Spinal cord (tissue), 10 donors: ENCODE measurements around the gene SNX18. TPM values are rescaled to one million over a fixed set of nuclear protein-coding genes. Genes with fewer than 3 reads are reported as not detected.
A peak's percentile ranks its signal among the peaks of the same experiment; 100 is the strongest.

ENCODE experiments used
- DNase-seq, 6 donors: peaks; one replicate each; pipeline versions ENCODE4 v3.0.0 to v3.0.0-alpha.2; 2013 to 2015; ENCODE audit warnings: low spot score in 6 of 6, low read depth in 4 of 6
- H3K27ac ChIP-seq: one replicate; pipeline ENCODE4 v1.5.1; 2013; ENCODE audit warnings: low read depth, low read length, control low read depth
- H3K27me3 ChIP-seq: one replicate; pipeline ENCODE4 v1.6.1; 2013; ENCODE audit warnings: low read length; ENCODE audit not compliant: control insufficient read depth, insufficient read depth
- H3K36me3 ChIP-seq: one replicate; pipeline ENCODE4 v1.6.1; 2013; ENCODE audit warnings: low read length; ENCODE audit not compliant: control insufficient read depth, insufficient read depth
- H3K4me1 ChIP-seq: one replicate; pipeline ENCODE4 v1.6.1; 2013; ENCODE audit warnings: low read length; ENCODE audit not compliant: control insufficient read depth, insufficient read depth
- H3K4me3 ChIP-seq: one replicate; pipeline ENCODE4 v1.5.1; 2013; ENCODE audit warnings: low read depth, low read length, control low read depth
- H3K9me3 ChIP-seq: one replicate; pipeline ENCODE4 v1.6.1; 2013; ENCODE audit warnings: low read length; ENCODE audit not compliant: control insufficient read depth, insufficient read depth
- whole genome bisulfite sequencing: methylation state at CpG from one replicate; pipeline ENCODE4 v1.1.5; 2013; ENCODE audit warnings: missing lambda C conversion rate; ENCODE audit not compliant: insufficient coverage; 5-methylcytosine and 5-hydroxymethylcytosine counted together
- polyA plus RNA-seq, 2 donors: library from polyadenylated mRNA; unstranded; fragments of 120-200 nt; gene quantifications; one replicate each; pipeline ENCODE4 v1.2.1, GENCODE V29; 2013; ENCODE audit not compliant: insufficient read length in 2 of 2
- total RNA-seq, 2 donors: library from RNA; depleted of rRNA in 1 of 2; stranded (reverse); fragments of 120-200 nt in 1 of 2; fragments of >200 nt in 1 of 2; gene quantifications; one replicate each; pipeline versions ENCODE4 v1.2.3 to v1.2.4, GENCODE V29; 2013 to 2014
- donor health status: healthy.

SNX18 gene
- total and polyA plus RNA-seq, 4 donors = 18.2 to 31.6 (median 26.4) TPM

GRCh38 chr5:54517174-54517511 lies 416 bp upstream of the SNX18 start:
- H3K36me3 ChIP-seq = peaks cover 11% of the 10 kb centered on the region
- no peak for DNase-seq
- no peak overlapping the region for H3K27ac ChIP-seq
- 0% methylated on average over 2 of the region's 4 CpGs for WGBS
- H3K9me3 ChIP-seq = no peaks in the 10 kb centered on the region
- H3K4me3 ChIP-seq = peak overlapping the region; percentile 30
- H3K27me3 ChIP-seq = no peaks in the 10 kb centered on the region
- peaks cover 19% of the 10 kb centered on the region for H3K4me1 ChIP-seq

- 11% methylated on average over 79 of the region's 79 CpGs for WGBS
- H3K9me3 ChIP-seq = no peaks in the 10 kb centered on the region
- peaks cover 19% of the 10 kb centered on the region for H3K4me1 ChIP-seq
- no peaks in the 10 kb centered on the region for H3K27me3 ChIP-seq
- H3K36me3 ChIP-seq = peaks cover 11% of the 10 kb centered on the region
- DNase-seq = peak in 2 of 6 donors; percentile 68 to 70
- H3K4me3 ChIP-seq = peak overlapping the region; percentile 59
- H3K27ac ChIP-seq = peak overlapping the region; percentile 71
Measured at GRCh38 chr5:54518146-54518817, 723 bp downstream of the SNX18 start.

- no peaks in the 10 kb centered on the region for H3K27me3 ChIP-seq
- peak overlapping the region; percentile 59 for H3K4me3 ChIP-seq
- H3K36me3 ChIP-seq = peaks cover 11% of the 10 kb centered on the region
- DNase-seq = no peak
- no peak overlapping the region for H3K27ac ChIP-seq
- H3K9me3 ChIP-seq = no peaks in the 10 kb centered on the region
- WGBS = 92% methylated on average over 50 of the region's 50 CpGs
- peaks cover 23% of the 10 kb centered on the region for H3K4me1 ChIP-seq
Measured at GRCh38 chr5:54518818-54519508, 1.4 kb downstream of the SNX18 start.

GRCh38 chr5:54519509-54519876 lies 1.9 kb downstream of the SNX18 start:
- Histone ChIP-seq H3K27ac (peak overlapping the region; percentile 75), H3K9me3 (no peaks in the 10 kb centered on the region), H3K27me3 (no peaks in the 10 kb centered on the region), H3K4me3 (peak overlapping the region; percentile 59), H3K36me3 (peaks cover 11% of the 10 kb centered on the region), H3K4me1 (peaks cover 27% of the 10 kb centered on the region)
- DNase-seq = no peak
- WGBS = 82% methylated on average over 10 of the region's 10 CpGs

- Histone ChIP-seq H3K4me1 (peaks cover 31% of the 10 kb centered on the region), H3K27ac (peak overlapping the region; percentile 75), H3K36me3 (peaks cover 15% of the 10 kb centered on the region), H3K27me3 (no peaks in the 10 kb centered on the region), H3K9me3 (no peaks in the 10 kb centered on the region), H3K4me3 (peak overlapping the region; percentile 59)
- DNase-seq = peak in 4 of 6 donors; percentile 26 to 63 (median 48)
- WGBS = 15% methylated on average over 4 of the region's 7 CpGs
Measured at GRCh38 chr5:54520438-54520846, 2.9 kb downstream of the SNX18 start.

GRCh38 chr5:54520940-54521339 lies 3.4 kb downstream of the SNX18 start:
- Histone ChIP-seq H3K36me3 (peaks cover 15% of the 10 kb centered on the region), H3K4me3 (peak overlapping the region; percentile 59), H3K4me1 (peaks cover 31% of the 10 kb centered on the region), H3K27me3 (no peaks in the 10 kb centered on the region), H3K27ac (peak overlapping the region; percentile 75), H3K9me3 (no peaks in the 10 kb centered on the region)
- DNase-seq = no peak
- no CpG with 5 or more reads among the region's 2 CpGs for WGBS

GRCh38 chr5:54521856-54522479 lies 4.4 kb downstream of the SNX18 start:
- Histone ChIP-seq H3K4me3 (no peak overlapping the region), H3K4me1 (peaks cover 31% of the 10 kb centered on the region)
- WGBS = no CpG with 5 or more reads among the region's 5 CpGs

GRCh38 chr5:54523534-54523933 lies 6.0 kb downstream of the SNX18 start:
- Histone ChIP-seq H3K27ac (no peak overlapping the region), H3K9me3 (no peaks in the 10 kb centered on the region)
- WGBS = no CpG with 5 or more reads among the region's 3 CpGs

More at GRCh38 chr5:54521856-54522479, 4.4 kb downstream of the SNX18 start:
- no peak for DNase-seq
- Histone ChIP-seq H3K9me3 (no peaks in the 10 kb centered on the region), H3K27me3 (no peaks in the 10 kb centered on the region), H3K36me3 (peaks cover 15% of the 10 kb centered on the region), H3K27ac (no peak overlapping the region)

GRCh38 chr5:54524082-54524481 lies 6.5 kb downstream of the SNX18 start:
- 91% methylated on average over 8 of the region's 8 CpGs for WGBS
- DNase-seq = no peak
- Histone ChIP-seq H3K27ac (no peak overlapping the region), H3K9me3 (no peaks in the 10 kb centered on the region), H3K4me3 (no peak overlapping the region), H3K36me3 (peaks cover 7% of the 10 kb centered on the region), H3K27me3 (no peaks in the 10 kb centered on the region), H3K4me1 (peaks cover 28% of the 10 kb centered on the region)

More at GRCh38 chr5:54523534-54523933, 6.0 kb downstream of the SNX18 start:
- Histone ChIP-seq H3K4me1 (peaks cover 29% of the 10 kb centered on the region), H3K27me3 (no peaks in the 10 kb centered on the region), H3K36me3 (peaks cover 13% of the 10 kb centered on the region), H3K4me3 (no peak overlapping the region)
- no peak for DNase-seq
